Activated naive CD4-positive, alpha-beta T cell treated with anti-CD3 and anti-CD28 coated beads, Interleukin-2, amount 50 U/mL, for 24 hours (primary cell): Measurements from ENCODE around the gene TRMU.

ENCODE experiments used
- H3K27ac Mint-ChIP-seq: one replicate; pipeline ENCODE4 v1.8.0; 2021; ENCODE audit warnings: mild to moderate bottlenecking, mixed read lengths
- H3K27me3 Mint-ChIP-seq: one replicate; pipeline ENCODE4 v1.8.0; 2021; ENCODE audit warnings: mixed read lengths
- H3K36me3 Mint-ChIP-seq: one replicate; pipeline ENCODE4 v1.8.0; 2021; ENCODE audit warnings: mixed read lengths
- H3K4me1 Mint-ChIP-seq: one replicate; pipeline ENCODE4 v1.8.0; 2021; ENCODE audit warnings: mixed read lengths
- H3K4me3 Mint-ChIP-seq: one replicate; pipeline ENCODE4 v1.8.0; 2021; ENCODE audit warnings: mild to moderate bottlenecking, mixed read lengths
- H3K9me3 Mint-ChIP-seq: one replicate; pipeline ENCODE4 v1.8.0; 2021; ENCODE audit warnings: mixed read lengths

Gene TRMU

GRCh38 chr22:46346680-46347405 is 11.3 kb downstream of the TRMU start:
- Mint-ChIP-seq H3K4me3 (no peak overlapping the region), H3K9me3 (no peaks in the 10 kb centered on the region), H3K36me3 (peaks cover 12% of the 10 kb centered on the region), H3K27me3 (no peaks in the 10 kb centered on the region), H3K4me1 (peaks cover 10% of the 10 kb centered on the region), H3K27ac (no peak overlapping the region)

GRCh38 chr22:46347646-46348045 is 12.1 kb downstream of the TRMU start:
- no peaks in the 10 kb centered on the region for H3K9me3 Mint-ChIP-seq
- H3K27me3 Mint-ChIP-seq, result no peaks in the 10 kb centered on the region
- no peak overlapping the region for H3K27ac Mint-ChIP-seq
- H3K4me3 Mint-ChIP-seq, result no peak overlapping the region
- peaks cover 15% of the 10 kb centered on the region for H3K36me3 Mint-ChIP-seq
- peaks cover 5% of the 10 kb centered on the region for H3K4me1 Mint-ChIP-seq

GRCh38 chr22:46348099-46348695 is 12.7 kb downstream of the TRMU start:
- Mint-ChIP-seq H3K36me3 (peaks cover 15% of the 10 kb centered on the region), H3K9me3 (no peaks in the 10 kb centered on the region), H3K4me3 (no peak overlapping the region), H3K27me3 (no peaks in the 10 kb centered on the region), H3K27ac (no peak overlapping the region), H3K4me1 (peaks cover 5% of the 10 kb centered on the region)

- H3K27ac Mint-ChIP-seq, result no peak overlapping the region
- peaks cover 3% of the 10 kb centered on the region for H3K4me1 Mint-ChIP-seq
- H3K36me3 Mint-ChIP-seq, result peaks cover 14% of the 10 kb centered on the region
- no peaks in the 10 kb centered on the region for H3K9me3 Mint-ChIP-seq
- no peaks in the 10 kb centered on the region for H3K27me3 Mint-ChIP-seq
- no peak overlapping the region for H3K4me3 Mint-ChIP-seq
These were observed 13.7 kb downstream of the TRMU start for GRCh38 chr22:46349238-46349637.

GRCh38 chr22:46349681-46350080 is 14.2 kb downstream of the TRMU start:
- peaks cover 13% of the 10 kb centered on the region for H3K36me3 Mint-ChIP-seq

GRCh38 chr22:46350121-46350520 is 14.6 kb downstream of the TRMU start:
- H3K4me3 Mint-ChIP-seq, result no peak overlapping the region
- no peak overlapping the region for H3K27ac Mint-ChIP-seq
- H3K27me3 Mint-ChIP-seq, result no peaks in the 10 kb centered on the region
- H3K4me1 Mint-ChIP-seq, result no peaks in the 10 kb centered on the region
- peaks cover 13% of the 10 kb centered on the region for H3K36me3 Mint-ChIP-seq
- H3K9me3 Mint-ChIP-seq, result no peaks in the 10 kb centered on the region

More at GRCh38 chr22:46349681-46350080, 14.2 kb downstream of the TRMU start:
- H3K9me3 Mint-ChIP-seq, result no peaks in the 10 kb centered on the region
- no peaks in the 10 kb centered on the region for H3K4me1 Mint-ChIP-seq
- H3K27me3 Mint-ChIP-seq, result no peaks in the 10 kb centered on the region
- no peak overlapping the region for H3K4me3 Mint-ChIP-seq
- H3K27ac Mint-ChIP-seq, result no peak overlapping the region

GRCh38 chr22:46350646-46351045 is 15.1 kb downstream of the TRMU start:
- Mint-ChIP-seq H3K27ac (no peak overlapping the region), H3K4me3 (no peak overlapping the region), H3K4me1 (no peaks in the 10 kb centered on the region), H3K9me3 (no peaks in the 10 kb centered on the region), H3K36me3 (peaks cover 13% of the 10 kb centered on the region), H3K27me3 (no peaks in the 10 kb centered on the region)

GRCh38 chr22:46351131-46351735 is 15.7 kb downstream of the TRMU start:
- Mint-ChIP-seq H3K27ac (no peak overlapping the region), H3K9me3 (no peaks in the 10 kb centered on the region), H3K36me3 (peaks cover 12% of the 10 kb centered on the region), H3K4me1 (no peaks in the 10 kb centered on the region), H3K27me3 (no peaks in the 10 kb centered on the region), H3K4me3 (no peak overlapping the region)

GRCh38 chr22:46351767-46352166 is 16.3 kb downstream of the TRMU start:
- no peaks in the 10 kb centered on the region for H3K4me1 Mint-ChIP-seq
- no peak overlapping the region for H3K27ac Mint-ChIP-seq
- H3K4me3 Mint-ChIP-seq, result no peak overlapping the region

GRCh38 chr22:46352276-46352675 is 16.8 kb downstream of the TRMU start:
- Mint-ChIP-seq H3K4me1 (no peaks in the 10 kb centered on the region), H3K36me3 (peaks cover 11% of the 10 kb centered on the region), H3K4me3 (no peak overlapping the region), H3K27me3 (no peaks in the 10 kb centered on the region), H3K9me3 (no peaks in the 10 kb centered on the region), H3K27ac (no peak overlapping the region)

More at GRCh38 chr22:46351767-46352166, 16.3 kb downstream of the TRMU start:
- Mint-ChIP-seq H3K36me3 (peaks cover 11% of the 10 kb centered on the region), H3K27me3 (no peaks in the 10 kb centered on the region), H3K9me3 (no peaks in the 10 kb centered on the region)

- H3K4me1 Mint-ChIP-seq, result no peaks in the 10 kb centered on the region
- no peaks in the 10 kb centered on the region for H3K9me3 Mint-ChIP-seq
- no peak overlapping the region for H3K4me3 Mint-ChIP-seq
- peaks cover 11% of the 10 kb centered on the region for H3K36me3 Mint-ChIP-seq
- no peaks in the 10 kb centered on the region for H3K27me3 Mint-ChIP-seq
- no peak overlapping the region for H3K27ac Mint-ChIP-seq
These were observed 17.3 kb downstream of the TRMU start for GRCh38 chr22:46352691-46353386.

GRCh38 chr22:46353483-46354105 is 18.1 kb downstream of the TRMU start:
- H3K36me3 Mint-ChIP-seq, result peaks cover 11% of the 10 kb centered on the region
- no peak overlapping the region for H3K27ac Mint-ChIP-seq
- H3K4me1 Mint-ChIP-seq, result no peaks in the 10 kb centered on the region
- no peak overlapping the region for H3K4me3 Mint-ChIP-seq
- H3K27me3 Mint-ChIP-seq, result no peaks in the 10 kb centered on the region
- H3K9me3 Mint-ChIP-seq, result no peaks in the 10 kb centered on the region

- Mint-ChIP-seq H3K4me3 (no peak overlapping the region), H3K4me1 (no peaks in the 10 kb centered on the region), H3K27ac (no peak overlapping the region), H3K27me3 (no peaks in the 10 kb centered on the region), H3K36me3 (peaks cover 10% of the 10 kb centered on the region), H3K9me3 (no peaks in the 10 kb centered on the region)
These were observed 18.9 kb downstream of the TRMU start for GRCh38 chr22:46354176-46354992.

- no peaks in the 10 kb centered on the region for H3K9me3 Mint-ChIP-seq
- H3K4me1 Mint-ChIP-seq, result no peaks in the 10 kb centered on the region
- peaks cover 9% of the 10 kb centered on the region for H3K36me3 Mint-ChIP-seq
- H3K4me3 Mint-ChIP-seq, result no peak overlapping the region
- H3K27me3 Mint-ChIP-seq, result no peaks in the 10 kb centered on the region
- no peak overlapping the region for H3K27ac Mint-ChIP-seq
These were observed 19.4 kb downstream of the TRMU start for GRCh38 chr22:46354993-46355305.
